ENCODE data around the gene TMUB1.

TMUB1 gene

GRCh38 chr7:151083071-151083823 lies at the start of gene TMUB1:
TMUB1 (minus strand) TSS chr7:151083493; CDS start chr7:151082563, 930 bp downstream.
- Histone ChIP-seq H3K4me3 (peak within 1 kb of the TSS; percentile 81 to 98 (median 86)), H3K36me3 (peaks cover 0 to 18% (median 7%) of the 10 kb centered on the region in 11 experiments; a peak in 9 of 22 replicates), H3K27me3 (peaks cover 0 to 43% (median 41%) of the 10 kb centered on the region in 11 experiments; a peak in 18 of 22 replicates), H3K27ac (peak within 1 kb of the TSS; percentile 25 to 98 (median 84)), H4K20me1 (peaks cover 4 to 49% (median 27%) of the 10 kb centered on the region in 11 experiments; a peak in 18 of 22 replicates), H3K9me3 (replicated peaks in 1 of 11) (no peaks in the 10 kb centered on the region), H3K9ac (peak within 1 kb of the TSS; percentile 90 to 99 (median 97)), H3K4me2 (peak within 1 kb of the TSS; percentile 98 to 100 (median 99)), H3K4me1 (peaks cover 58 to 78% (median 72%) of the 10 kb centered on the region in 10 experiments)
- TF ChIP-seq Cebpa-rat (IDR thresholded peaks at IDR 0.05), result no peak

GRCh38 chr7:151132461-151133205 lies 49.3 kb upstream of the TMUB1 start:
- TF ChIP-seq Cebpa-rat (IDR thresholded peaks at IDR 0.05), result no peak
- H3K27ac ChIP-seq, result no peak overlapping the region
- H4K20me1 ChIP-seq, result peaks cover 10 to 99% (median 40%) of the 10 kb centered on the region in 11 experiments; a peak in 19 of 22 replicates
- H3K4me3 ChIP-seq, result no peak overlapping the region
- H3K9me3 ChIP-seq (replicated peaks in 1 of 11), result no peaks in the 10 kb centered on the region
- peaks cover 28 to 99% (median 86%) of the 10 kb centered on the region in 11 experiments; a peak in 20 of 22 replicates for H3K36me3 ChIP-seq
- H3K27me3 ChIP-seq, result no peaks in the 10 kb centered on the region
- peaks cover 0 to 21% (median 8%) of the 10 kb centered on the region in 10 experiments; a peak in 12 of 20 replicates for H3K4me1 ChIP-seq
- no peak overlapping the region for H3K4me2 ChIP-seq
- H3K9ac ChIP-seq, result 0 out of 22 replicates have a peak overlapping the region, but pooled peaks of 1 of the 11 experiments have one; percentile 9

GRCh38 chr7:151131592-151132293 lies 48.5 kb upstream of the TMUB1 start:
- Histone ChIP-seq H3K4me2 (peak overlapping the region in 3 of 11 experiments; percentile 11 to 25 (median 21); a peak in 2 of 22 replicates), H3K27ac (no peak overlapping the region), H3K9ac (peak overlapping the region in 1 of 11 experiments; percentile 24; a peak in 2 of 22 replicates), H3K4me1 (peaks cover 0 to 27% (median 9%) of the 10 kb centered on the region in 10 experiments; a peak in 12 of 20 replicates), H4K20me1 (peaks cover 10 to 99% (median 48%) of the 10 kb centered on the region in 11 experiments; a peak in 20 of 22 replicates), H3K4me3 (no peak overlapping the region), H3K36me3 (peaks cover 28 to 99% (median 81%) of the 10 kb centered on the region in 11 experiments; a peak in 20 of 22 replicates), H3K9me3 (replicated peaks in 1 of 11) (no peaks in the 10 kb centered on the region), H3K27me3 (no peaks in the 10 kb centered on the region)
- no peak for TF ChIP-seq Cebpa-rat (IDR thresholded peaks at IDR 0.05)

- H3K9me3 ChIP-seq (replicated peaks in 1 of 11), result no peaks in the 10 kb centered on the region
- H3K27me3 ChIP-seq, result no peaks in the 10 kb centered on the region
- H4K20me1 ChIP-seq, result peaks cover 10 to 98% (median 50%) of the 10 kb centered on the region in 11 experiments; a peak in 20 of 22 replicates
- peak overlapping the region in 1 of 11 experiments; percentile 24; a peak in 2 of 22 replicates for H3K9ac ChIP-seq
- H3K27ac ChIP-seq, result no peak overlapping the region
- H3K4me1 ChIP-seq, result peaks cover 0 to 27% (median 9%) of the 10 kb centered on the region in 10 experiments; a peak in 12 of 20 replicates
- 0 out of 22 replicates have a peak overlapping the region, but pooled peaks of 3 of the 11 experiments have one; percentile 11 to 25 (median 21) for H3K4me2 ChIP-seq
- H3K36me3 ChIP-seq, result peaks cover 28 to 97% (median 76%) of the 10 kb centered on the region in 11 experiments; a peak in 20 of 22 replicates
- no peak for TF ChIP-seq Cebpa-rat (IDR thresholded peaks at IDR 0.05)
- no peak overlapping the region for H3K4me3 ChIP-seq
Observed at GRCh38 chr7:151131224-151131591, 47.9 kb upstream of the TMUB1 start.

- Histone ChIP-seq H4K20me1 (peaks cover 10 to 98% (median 54%) of the 10 kb centered on the region in 11 experiments; a peak in 20 of 22 replicates), H3K27me3 (no peaks in the 10 kb centered on the region), H3K4me3 (no peak overlapping the region), H3K9me3 (replicated peaks in 1 of 11) (no peaks in the 10 kb centered on the region), H3K27ac (no peak overlapping the region), H3K9ac (no peak overlapping the region), H3K4me2 (peak overlapping the region in 3 of 11 experiments; percentile 28 to 34 (median 33); a peak in 1 of 22 replicates), H3K36me3 (peaks cover 28 to 97% (median 76%) of the 10 kb centered on the region in 11 experiments; a peak in 20 of 22 replicates), H3K4me1 (peaks cover 0 to 27% (median 9%) of the 10 kb centered on the region in 10 experiments; a peak in 12 of 20 replicates)
- TF ChIP-seq Cebpa-rat (IDR thresholded peaks at IDR 0.05), result no peak
Observed at GRCh38 chr7:151130741-151131157, 47.5 kb upstream of the TMUB1 start.

GRCh38 chr7:151129960-151130591 lies 46.8 kb upstream of the TMUB1 start:
- H3K4me3 ChIP-seq, result no peak overlapping the region
- H3K36me3 ChIP-seq, result peaks cover 23 to 97% (median 76%) of the 10 kb centered on the region in 11 experiments; a peak in 19 of 22 replicates
- H4K20me1 ChIP-seq, result peaks cover 10 to 98% (median 55%) of the 10 kb centered on the region in 11 experiments; a peak in 20 of 22 replicates
- TF ChIP-seq Cebpa-rat (IDR thresholded peaks at IDR 0.05), result no peak
- no peak overlapping the region for H3K27ac ChIP-seq
- no peaks in the 10 kb centered on the region for H3K9me3 ChIP-seq (replicated peaks in 1 of 11)
- H3K9ac ChIP-seq, result 0 out of 22 replicates have a peak overlapping the region, but pooled peaks of 1 of the 11 experiments have one; percentile 13
- peak overlapping the region in 6 of 11 experiments; percentile 13 to 42 (median 34); a peak in 10 of 22 replicates for H3K4me2 ChIP-seq
- H3K4me1 ChIP-seq, result peaks cover 0 to 29% (median 10%) of the 10 kb centered on the region in 10 experiments; a peak in 12 of 20 replicates
- H3K27me3 ChIP-seq, result no peaks in the 10 kb centered on the region

- peaks cover 15 to 98% (median 59%) of the 10 kb centered on the region in 11 experiments; a peak in 21 of 22 replicates for H4K20me1 ChIP-seq
- H3K4me1 ChIP-seq, result peaks cover 0 to 33% (median 12%) of the 10 kb centered on the region in 10 experiments; a peak in 12 of 20 replicates
- H3K4me3 ChIP-seq, result no peak overlapping the region
- H3K9me3 ChIP-seq (replicated peaks in 1 of 11), result no peaks in the 10 kb centered on the region
- H3K27me3 ChIP-seq, result no peaks in the 10 kb centered on the region
- no peak overlapping the region for H3K27ac ChIP-seq
- no peak for TF ChIP-seq Cebpa-rat (IDR thresholded peaks at IDR 0.05)
- H3K36me3 ChIP-seq, result peaks cover 26 to 97% (median 76%) of the 10 kb centered on the region in 11 experiments
- H3K4me2 ChIP-seq, result peak overlapping the region in 6 of 11 experiments; percentile 13 to 42 (median 34); a peak in 10 of 22 replicates
- H3K9ac ChIP-seq, result no peak overlapping the region
Observed at GRCh38 chr7:151129117-151129959, 46.0 kb upstream of the TMUB1 start.
